SJCRH30 (cell line): ENCODE results near the gene GSTA5. TPM values are rescaled to one million over a fixed set of nuclear protein-coding genes. Genes with fewer than 3 reads are reported as not detected.
"Not testable (repeated sequence)": the region's sequence is repeated elsewhere in the genome, so short reads cannot be mapped to it uniquely, and the experiment has no call there.

ENCODE experiments used
- DNase-seq, 2 experiments: peaks; one replicate each; pipeline ENCODE4 v3.0.0-alpha.2; 2015 to 2020
- H3K27ac ChIP-seq: fragments of 250-450 bp; sonication (Bioruptor Pico); 2 replicates; pipeline ENCODE4 v1.5.1; 2020; ENCODE audit warnings: mild to moderate bottlenecking, moderate library complexity
- H3K27me3 ChIP-seq: fragments of 250-450 bp; sonication (Bioruptor Pico); 2 replicates; pipeline ENCODE4 v1.5.1; 2020; ENCODE audit warnings: mild to moderate bottlenecking, moderate library complexity
- H3K36me3 ChIP-seq: fragments of 250-450 bp; sonication (Bioruptor Pico); 2 replicates; pipeline ENCODE4 v1.5.1; 2020; ENCODE audit warnings: mild to moderate bottlenecking, moderate library complexity
- H3K4me1 ChIP-seq: fragments of 250-450 bp; sonication (Bioruptor Pico); 2 replicates; pipeline ENCODE4 v1.5.1; 2020; ENCODE audit warnings: mild to moderate bottlenecking, moderate library complexity
- H3K4me3 ChIP-seq: fragments of 250-450 bp; sonication (Bioruptor Pico); 2 replicates; pipeline ENCODE4 v1.5.1; 2020; ENCODE audit warnings: mild to moderate bottlenecking, moderate library complexity
- H3K9me3 ChIP-seq: fragments of 250-450 bp; sonication (Bioruptor Pico); replicated peaks from 2 replicates; pipeline ENCODE4 v1.5.1; 2020; ENCODE audit warnings: mild to moderate bottlenecking, moderate library complexity
- total RNA-seq: library from RNA; depleted of rRNA; stranded (reverse); fragments of >200 nt; shearing (Covaris generic); gene quantifications from 2 replicates; pipeline ENCODE4 v1.2.3, GENCODE V29; 2014; rRNA removed

Gene GSTA5
- total RNA-seq, 1 experiment from 2014 or later: not detected

- not testable (repeated sequence) for H3K9me3 ChIP-seq, H3K4me1 ChIP-seq, DNase-seq
These were observed 57.8 kb downstream of the GSTA5 start for GRCh38 chr6:52782696-52783274.

GRCh38 chr6:52782209-52782608, 58.4 kb downstream of the GSTA5 start:
- not testable (repeated sequence) for H3K27ac ChIP-seq, H3K4me3 ChIP-seq, H3K4me1 ChIP-seq, H3K9me3 ChIP-seq, H3K36me3 ChIP-seq, H3K27me3 ChIP-seq, DNase-seq

More at GRCh38 chr6:52782696-52783274, 57.8 kb downstream of the GSTA5 start:
- not testable (repeated sequence) for H3K36me3 ChIP-seq, H3K27ac ChIP-seq, H3K4me3 ChIP-seq, H3K27me3 ChIP-seq

Other genes starting within 250 kb of the GSTA5 start
- 18.5 and 21.7 TPM in 2 replicates for gene TMEM14A, start 169.7 kb downstream of the GSTA5 start, total RNA-seq
- gene GSTA2, start 77.3 kb downstream of the GSTA5 start, total RNA-seq: not detected in 2 replicates
- gene GSTA1, start 37.0 kb downstream of the GSTA5 start, total RNA-seq: not detected in 2 replicates
- not detected in 2 replicates for gene GSTA3, start 68.9 kb upstream of the GSTA5 start, total RNA-seq
- 28.9 and 29.7 TPM in 2 replicates for gene GSTA4, start 154.5 kb upstream of the GSTA5 start, total RNA-seq
- gene CILK1, start 221.0 kb upstream of the GSTA5 start, total RNA-seq: 6.7 and 6.9 TPM in 2 replicates
- gene FBXO9, start 224.6 kb upstream of the GSTA5 start, total RNA-seq: 23.7 and 27.4 TPM in 2 replicates